AG09319 (cell line): ENCODE measurements around the gene TSLP.
A peak's percentile ranks its signal among the peaks of the same experiment; 100 is the strongest.

Experiments used
- DNase-seq: peaks from one replicate; pipeline ENCODE4 v3.0.0-alpha.2; 2010; ENCODE audit warnings: low read depth; ENCODE audit errors: extremely low read depth
- CTCF ChIP-seq: IDR thresholded peaks from 2 replicates; pipeline ENCODE4 v1.5.1; 2011; ENCODE audit warnings: low read depth, mild to moderate bottlenecking, inconsistent platforms, low read length, moderate library complexity

The TSLP gene

GRCh38 chr5:111074244-111074643 is 2.7 kb downstream of the TSLP start:
- DNase-seq: no peak
- TF ChIP-seq CTCF: no peak

GRCh38 chr5:111075520-111075919 is 4.0 kb downstream of the TSLP start:
- DNase-seq: peak; percentile 81
- no peak for TF ChIP-seq CTCF

- DNase-seq: no peak
- TF ChIP-seq CTCF: no peak
These were observed 4.6 kb downstream of the TSLP start for GRCh38 chr5:111076091-111076490.

GRCh38 chr5:111077678-111078077 is 6.2 kb downstream of the TSLP start:
- TF ChIP-seq CTCF: no peak
- no peak for DNase-seq

GRCh38 chr5:111079846-111080245 is 8.3 kb downstream of the TSLP start:
- no peak for DNase-seq
- TF ChIP-seq CTCF: no peak

GRCh38 chr5:111083323-111083722 is 11.8 kb downstream of the TSLP start:
- no peak for DNase-seq
- no peak for TF ChIP-seq CTCF

GRCh38 chr5:111092062-111092853 is 20.7 kb downstream of the TSLP start, which contains the start of gene WDR36:
TSS of gene WDR36 (plus strand) at chr5:111092348. CDS start at chr5:111092457, 109 bp downstream.
- no peak for TF ChIP-seq CTCF
- DNase-seq: peak; percentile 77
